H1 (cell line): ENCODE data around the gene FGF23. TPM values are rescaled to one million over a fixed set of nuclear protein-coding genes. Genes with fewer than 3 reads are reported as not detected.

Experiments
- CTCF ChIA-PET: fragments of 300-600 bp; sonication (Branson Sonifier 250); formaldehyde crosslinking; loops from one replicate; lab custom pipeline; 2021; ENCODE audit not compliant: partially characterized antibody; lab: Charles Lee
- POLR2A ChIA-PET: fragments of 300-600 bp; sonication (Branson Sonifier 250); formaldehyde crosslinking; loops from one replicate; lab custom pipeline; 2021; ENCODE audit warnings: inconsistent platforms; ENCODE audit not compliant: partially characterized antibody; lab: Charles Lee
- DNase-seq, 2 experiments: peaks; one replicate each; pipeline versions ENCODE4 v3.0.0 to v3.0.0-alpha.2; 2010 to 2022; ENCODE audit warnings: low spot score in 2 of 2, low read depth in 1 of 2, mixed read lengths in 1 of 2
- FAIRE-seq: peaks from 2 replicates; lab custom pipeline; 2011; peaks lifted over from hg19 to GRCh38; lab: Jason Lieb, UNC
- H2AFZ ChIP-seq: 2 replicates; pipeline ENCODE4 v1.8.1; 2012; ENCODE audit warnings: low read length, inconsistent platforms
- H2AK5ac ChIP-seq: 2 replicates; pipeline ENCODE4 v1.6.1; 2013; ENCODE audit warnings: low read depth, low read length
- H2BK120ac ChIP-seq: replicated peaks from 2 replicates; pipeline ENCODE3; 2013; ENCODE audit warnings: low read depth, low read length, inconsistent platforms
- H2BK12ac ChIP-seq: 2 replicates; pipeline ENCODE4 v1.6.1; 2013; ENCODE audit warnings: low read depth, low read length
- H2BK15ac ChIP-seq: 2 replicates; pipeline ENCODE4 v1.6.1; 2013; ENCODE audit warnings: low read length
- H2BK20ac ChIP-seq: 2 replicates; pipeline ENCODE4 v1.6.1; 2013; ENCODE audit warnings: low read length
- H2BK5ac ChIP-seq: 2 replicates; pipeline ENCODE4 v1.6.1; 2013; ENCODE audit warnings: low read depth, low read length
- H3K14ac ChIP-seq: 2 replicates; pipeline ENCODE4 v1.6.1; 2013; ENCODE audit warnings: inconsistent platforms; ENCODE audit not compliant: insufficient read length
- H3K18ac ChIP-seq: 2 replicates; pipeline ENCODE4 v1.6.1; 2013; ENCODE audit warnings: low read length; ENCODE audit errors: extremely low read depth
- H3K23ac ChIP-seq: 2 replicates; pipeline ENCODE4 v1.6.1; 2013; ENCODE audit warnings: inconsistent platforms; ENCODE audit not compliant: insufficient read length
- H3K23me2 ChIP-seq: 2 replicates; pipeline ENCODE4 v1.6.1; 2013; ENCODE audit warnings: low read depth, low read length
- H3K27ac ChIP-seq: 2 replicates; pipeline ENCODE4 v1.6.1; 2011; ENCODE audit warnings: low read depth, low read length, inconsistent platforms
- H3K27me3 ChIP-seq, 4 experiments: replicated peaks in 1 of 4; 1 replicate in 1 of 4; 2 replicates in 3 of 4; pipeline versions ENCODE4 v1.6.1 to v1.8.1; 2011 to 2013; ENCODE audit warnings: low read length in 3 of 4, mild to moderate bottlenecking in 3 of 4, inconsistent platforms in 2 of 4, mixed read lengths in 2 of 4, moderate library complexity in 1 of 4; ENCODE audit not compliant: control insufficient read depth in 3 of 4, insufficient read depth in 3 of 4; ENCODE audit errors: extremely low read depth in 1 of 4
- H3K36me3 ChIP-seq, 4 experiments: 2 replicates each; pipeline versions ENCODE4 v1.6.1 to v1.8.1; 2011 to 2013; ENCODE audit warnings: mild to moderate bottlenecking in 4 of 4, low read length in 3 of 4, moderate library complexity in 2 of 4, control low read depth in 1 of 4, inconsistent platforms in 1 of 4; ENCODE audit not compliant: insufficient read depth in 4 of 4, control insufficient read depth in 2 of 4
- H3K4ac ChIP-seq: replicated peaks from 2 replicates; pipeline ENCODE3; 2013; ENCODE audit warnings: low read length, low read depth, mixed read lengths, inconsistent platforms; ENCODE audit not compliant: insufficient read length
- H3K4me1 ChIP-seq, 4 experiments: replicated peaks in 1 of 4; 1 replicate in 1 of 4; 2 replicates in 3 of 4; pipeline versions ENCODE4 v1.6.1 to v1.8.1; 2011 to 2013; ENCODE audit warnings: low read length in 3 of 4, inconsistent platforms in 2 of 4, mixed read lengths in 1 of 4; ENCODE audit not compliant: insufficient read depth in 4 of 4, control insufficient read depth in 3 of 4
- H3K4me2 ChIP-seq, 2 experiments: 2 replicates each; pipeline versions ENCODE4 v1.6.1 to v1.8.1; 2011 to 2013; ENCODE audit warnings: low read depth in 2 of 2, low read length in 2 of 2, control low read depth in 1 of 2, inconsistent platforms in 1 of 2, mild to moderate bottlenecking in 1 of 2; ENCODE audit not compliant: insufficient read depth in 1 of 2
- H3K4me3 ChIP-seq, 4 experiments: fragments of 200-600, 300-600 bp in 1 of 4; sonication (generic), shearing (Covaris generic), sonication (Bioruptor Twin) in 1 of 4; 2 replicates each; pipeline versions ENCODE4 v1.5.1 to v1.8.1; 2011 to 2016; ENCODE audit warnings: low read length in 4 of 4, low read depth in 3 of 4, control low read depth in 2 of 4, inconsistent platforms in 2 of 4, mild to moderate bottlenecking in 2 of 4, mixed read lengths in 1 of 4, moderate library complexity in 1 of 4; ENCODE audit not compliant: insufficient read depth in 2 of 4; ENCODE audit errors: extremely low read depth in 1 of 4
- H3K56ac ChIP-seq: replicated peaks from 2 replicates; pipeline ENCODE3; 2013; ENCODE audit warnings: low read depth, mild to moderate bottlenecking, mixed read lengths, low read length, inconsistent platforms; ENCODE audit not compliant: insufficient read length
- H3K79me1 ChIP-seq: 2 replicates; pipeline ENCODE4 v1.6.1; 2013; ENCODE audit warnings: low read depth, low read length, control low read depth
- H3K79me2 ChIP-seq, 2 experiments: 2 replicates each; pipeline versions ENCODE4 v1.6.1 to v1.8.1; 2012 to 2013; ENCODE audit warnings: low read length in 2 of 2, mild to moderate bottlenecking in 2 of 2, inconsistent platforms in 1 of 2; ENCODE audit not compliant: insufficient read depth in 2 of 2, control insufficient read depth in 1 of 2
- H3K9ac ChIP-seq, 4 experiments: replicated peaks in 1 of 4; 1 replicate in 1 of 4; 2 replicates in 3 of 4; pipeline versions ENCODE4 v1.6.1 to v1.8.1; 2011 to 2013; ENCODE audit warnings: low read depth in 3 of 4, low read length in 3 of 4, control low read depth in 2 of 4, mild to moderate bottlenecking in 2 of 4, moderate library complexity in 2 of 4, inconsistent platforms in 1 of 4; ENCODE audit errors: extremely low read depth in 1 of 4
- H3K9me3 ChIP-seq, 2 experiments: 2 replicates each; pipeline versions ENCODE4 v1.6.1 to v1.8.1; 2012 to 2013; ENCODE audit warnings: mild to moderate bottlenecking in 2 of 2, moderate library complexity in 2 of 2, control low read depth in 1 of 2, inconsistent platforms in 1 of 2, low read depth in 1 of 2, low read length in 1 of 2, mixed read lengths in 1 of 2; ENCODE audit not compliant: insufficient read depth in 2 of 2
- H4K20me1 ChIP-seq, 2 experiments: replicated peaks in 1 of 2; 2 replicates each; pipeline versions ENCODE3 to v1.8.1; 2011 to 2013; ENCODE audit warnings: inconsistent platforms in 2 of 2, low read length in 2 of 2, mild to moderate bottlenecking in 1 of 2; ENCODE audit not compliant: insufficient read depth in 2 of 2, control insufficient read depth in 1 of 2
- H4K5ac ChIP-seq: 2 replicates; pipeline ENCODE4 v1.6.1; 2013; ENCODE audit warnings: low read length, low read depth, mixed read lengths, inconsistent platforms; ENCODE audit not compliant: insufficient read length
- H4K8ac ChIP-seq: 2 replicates; pipeline ENCODE4 v1.8.0; 2013; ENCODE audit warnings: mild to moderate bottlenecking, moderate library complexity, low read length, inconsistent platforms; ENCODE audit not compliant: insufficient read depth; ENCODE audit errors: extremely low read depth
- H4K91ac ChIP-seq: replicated peaks from 2 replicates; pipeline ENCODE3; 2013; ENCODE audit warnings: low read length, mixed read lengths, inconsistent platforms; ENCODE audit not compliant: insufficient read length
- RAD21 ChIP-seq, 2 experiments: IDR thresholded peaks in 1 of 2; conservative IDR thresholded peaks in 1 of 2; 2 replicates each; pipeline ENCODE4 v1.6.1; 2011; ENCODE audit warnings: low read depth in 2 of 2, low read length in 2 of 2, improper control_type of control experiment in 1 of 2, inconsistent platforms in 1 of 2, mild to moderate bottlenecking in 1 of 2, moderate library complexity in 1 of 2
- SIN3A ChIP-seq, 2 experiments: IDR thresholded peaks in 1 of 2; conservative IDR thresholded peaks in 1 of 2; 2 replicates each; pipeline ENCODE4 v1.6.1; 2011 to 2012; ENCODE audit warnings: low read length in 2 of 2, improper control_type of control experiment in 1 of 2, low read depth in 1 of 2, mild to moderate bottlenecking in 1 of 2
- TCF12 ChIP-seq: IDR thresholded peaks from 2 replicates; pipeline ENCODE4 v1.6.1; 2011; ENCODE audit warnings: low read depth, mild to moderate bottlenecking, low read length
- TEAD4 ChIP-seq: IDR thresholded peaks from 2 replicates; pipeline ENCODE4 v1.6.1; 2012; ENCODE audit warnings: low read depth, low read length, inconsistent platforms, mixed read lengths
- WGBS, 2 experiments: shearing (Covaris generic) in 1 of 2; methylation state at CpG; one replicate each; pipeline versions ENCODE4 v1.1.6 to v1.1.7; 2013 to 2015; ENCODE audit warnings: low lambda C conversion rate in 2 of 2, mixed read lengths in 2 of 2, inconsistent platforms in 1 of 2, low coverage in 1 of 2, missing lambda C conversion rate in 1 of 2; ENCODE audit not compliant: insufficient replicate concordance in 2 of 2, insufficient coverage in 1 of 2, insufficient read length in 1 of 2; ENCODE audit errors: extremely low coverage in 1 of 2, missing lambda C conversion rate in 1 of 2; 5-methylcytosine and 5-hydroxymethylcytosine counted together
- polyA plus RNA-seq, 7 experiments: library from polyadenylated mRNA; depleted of rRNA in 3 of 7; stranded (reverse) in 5 of 7; unstranded in 2 of 7; fragments of >200 nt in 5 of 7; fragments of 200-250 nt in 2 of 7; gene quantifications; 1 replicate in 5 of 7; 2 replicates in 1 of 7; 4 replicates in 1 of 7; pipeline versions ENCODE4 v1.2.1 to v1.2.3, GENCODE V29; 2011 to 2013; ENCODE audit warnings: missing spikeins in 2 of 7, mixed read lengths in 2 of 7
- total RNA-seq: library from RNA; stranded (reverse); fragmentation: NEBNext Ultra II Directional; extraction: Animal tissue kit (Norgen Biotek cat#: 25700); gene quantifications from 2 replicates; pipeline ENCODE4 v1.2.1, GENCODE V29; 2021

The FGF23 gene
- total and polyA plus RNA-seq, 2 of the 8 experiments (the other 6 are each of a cell fraction or from before 2014, with no cell fraction given): 0.35 to 0.67 TPM

GRCh38 chr12:4331842-4332241 is 47.7 kb downstream of the FGF23 start:
- Histone ChIP-seq H2AFZ (no peak overlapping the region), H3K14ac (no peak overlapping the region), H3K56ac (no peak overlapping the region), H3K9me3 (no peaks in the 10 kb centered on the region), H2BK15ac (no peak overlapping the region), H3K9ac (no peak overlapping the region), H3K18ac (no peak overlapping the region), H3K36me3 (peaks cover 3 to 20% (median 8%) of the 10 kb centered on the region in 4 experiments; a peak in 5 of 8 replicates), H3K79me1 (peaks cover 3% of the 10 kb centered on the region; the same call in 1 of the 2 replicates), H4K91ac (no peak overlapping the region), H3K4me2 (no peak overlapping the region), H4K5ac (no peak overlapping the region), H3K27ac (no peak overlapping the region), H2BK120ac (no peak overlapping the region), H3K4me1 (no peaks in the 10 kb centered on the region), H3K4ac (no peak overlapping the region), H3K23me2 (no peaks in the 10 kb centered on the region; the same call in 1 of the 2 replicates), H2BK12ac (no peak overlapping the region), H4K20me1 (peaks cover 0 to 4% of the 10 kb centered on the region in 2 experiments), H2BK20ac (no peak overlapping the region), H3K4me3 (no peak overlapping the region), H3K79me2 (peaks cover 0 to 25% of the 10 kb centered on the region in 2 experiments; a peak in 2 of 4 replicates), H2BK5ac (no peak overlapping the region), H3K27me3 (no peaks in the 10 kb centered on the region), H4K8ac (no peak overlapping the region), H2AK5ac (no peak overlapping the region), H3K23ac (no peak overlapping the region)
- ChIA-PET CTCF (no interaction called here), POLR2A (interaction anchor here (2.3 kb wide), 1 partner anchor 10 kb away, joined by 6 read pairs; no protein-coding TSS in a partner anchor)
- DNase-seq: no peak
- no peak for FAIRE-seq
- no peak for TF ChIP-seq SIN3A (conservative IDR thresholded peaks at IDR 0.05 in 1 of 2, IDR thresholded peaks at IDR 0.05 in 1 of 2; ENCODE audit: low read depth in 1 of 2, low read length in 2 of 2)
- no peak for TF ChIP-seq TCF12
- TF ChIP-seq TEAD4: no peak
- no peak for TF ChIP-seq RAD21 (IDR thresholded peaks at IDR 0.05 in 1 of 2, conservative IDR thresholded peaks at IDR 0.05 in 1 of 2; ENCODE audit: low read depth in 2 of 2, low read length in 2 of 2)
- WGBS, 2 experiments: 82% methylated on average over 4 of the region's 4 CpGs; no CpG with 5 or more reads in 1 of the 2 experiments
